Panc1 (cell line): ENCODE data around the gene DMRT2. TPM values are rescaled to one million over a fixed set of nuclear protein-coding genes. Genes with fewer than 3 reads are reported as not detected.

Experiments
- ATAC-seq: fragments of 200-7000 bp; cut with Tn5 transposase; 2 replicates; pipeline ENCODE4 v1.9.1; 2020; ENCODE audit warnings: mild to moderate bottlenecking, moderate library complexity
- BruUV-seq: library from RNA; stranded (reverse); fragments of 400-500 nt; replicated peaks from 2 replicates; lab custom pipeline; 2021; lab: Mats Ljungman, UMichigan
- CTCF ChIA-PET: fragments of 300-600 bp; sonication (Branson Sonifier 250); formaldehyde crosslinking; loops from one replicate; lab custom pipeline; 2022; ENCODE audit warnings: antibody characterized with exemption; lab: Charles Lee
- POLR2A ChIA-PET: fragments of 300-600 bp; sonication (Branson Sonifier 250); formaldehyde crosslinking; loops from one replicate; lab custom pipeline; 2022; ENCODE audit warnings: antibody characterized with exemption; lab: Charles Lee
- DNase-seq: peaks from one replicate; pipeline ENCODE4 v3.0.0-alpha.2; 2010; ENCODE audit warnings: low read depth, low spot score
- H3K27ac ChIP-seq: 2 replicates; pipeline ENCODE4 v1.5.1; 2011; ENCODE audit warnings: mild to moderate bottlenecking, low read length, inconsistent platforms
- H3K27me3 ChIP-seq: fragments of 200-500 bp; sonication (Bioruptor generic); 2 replicates; pipeline ENCODE4 v1.6.0; 2014; ENCODE audit warnings: low read length, inconsistent platforms; ENCODE audit not compliant: control insufficient read depth, insufficient read depth
- H3K36me3 ChIP-seq: fragments of 200-500 bp; sonication (Bioruptor generic); 2 replicates; pipeline ENCODE4 v1.5.1; 2014; ENCODE audit warnings: inconsistent platforms, mild to moderate bottlenecking, low read length, moderate library complexity; ENCODE audit not compliant: control insufficient read depth, insufficient read depth
- H3K4me1 ChIP-seq: 2 replicates; pipeline ENCODE4 v1.5.1; 2011; ENCODE audit warnings: inconsistent platforms, mild to moderate bottlenecking, low read length, moderate library complexity; ENCODE audit not compliant: control insufficient read depth, insufficient read depth
- H3K4me3 ChIP-seq, 2 experiments: 2 replicates each; pipeline ENCODE4 v1.5.1; 2011 to 2012; ENCODE audit warnings: low read depth in 2 of 2, low read length in 2 of 2, mild to moderate bottlenecking in 2 of 2, inconsistent platforms in 1 of 2, moderate library complexity in 1 of 2
- H3K9me3 ChIP-seq: fragments of 200-500 bp; sonication (Bioruptor generic); 2 replicates; pipeline ENCODE4 v1.5.1; 2014; ENCODE audit warnings: low read depth, mild to moderate bottlenecking, inconsistent platforms, low read length, moderate library complexity; ENCODE audit not compliant: control insufficient read depth, insufficient read depth
- POLR2AphosphoS5 ChIP-seq: IDR thresholded peaks from 2 replicates; pipeline ENCODE4 v1.6.1; 2012; ENCODE audit warnings: mild to moderate bottlenecking, low read depth, low read length, moderate library complexity
- REST ChIP-seq, 2 experiments: IDR thresholded peaks; 2 replicates each; pipeline ENCODE4 v1.6.1; 2011 to 2012; ENCODE audit warnings: low read depth in 2 of 2, control low read depth in 1 of 2, low read length in 1 of 2, mild to moderate bottlenecking in 1 of 2, moderate library complexity in 1 of 2; ENCODE audit not compliant: insufficient read depth in 1 of 2
- SIN3A ChIP-seq: IDR thresholded peaks from 2 replicates; pipeline ENCODE4 v1.6.1; 2012; ENCODE audit warnings: low read depth, mild to moderate bottlenecking, low read length, moderate library complexity, borderline replicate concordance; ENCODE audit not compliant: insufficient read depth
- TCF7L2 ChIP-seq: IDR thresholded peaks from 2 replicates; pipeline ENCODE4 v1.6.1; 2011; ENCODE audit warnings: mild to moderate bottlenecking, low read depth, low read length, inconsistent platforms
- in situ Hi-C: cut with HindIII; loops from 2 replicates; pipeline ENCODE4 v1.10.0; 2016; ENCODE audit warnings: low sequenced_read_pairs, low pct_unique_long_range_greater_than_20kb
- intact Hi-C: fragments of 100-400 bp; cut with micrococcal nuclease; formaldehyde crosslinking; loops from one replicate; pipeline ENCODE4 v1.10.0; 2022; ENCODE audit not compliant: unreplicated experiment
- total RNA-seq: library from RNA; stranded (reverse); gene quantifications from one replicate; pipeline ENCODE4 v1.2.1, GENCODE V29; 2021; ENCODE audit not compliant: unreplicated experiment
- TF ChIP-seq, protein P1 (sequence below): fragments of 450-650 bp; IDR thresholded peaks from 2 replicates; pipeline ENCODE4 v1.5.1; 2017; ENCODE audit warnings: mild to moderate bottlenecking

Gene DMRT2
- total RNA-seq, 1 experiment from 2014 or later = not detected

- POLR2A ChIA-PET = no interaction called here
- Histone ChIP-seq H3K4me1 (no peaks in the 10 kb centered on the region), H3K27ac (no peak overlapping the region), H3K36me3 (no peaks in the 10 kb centered on the region), H3K4me3 (no peak overlapping the region), H3K9me3 (no peaks in the 10 kb centered on the region), H3K27me3 (no peaks in the 10 kb centered on the region)
- intact Hi-C loops = no loop called here
- ATAC-seq = no peak
- TF ChIP-seq TCF7L2 (no peak), SIN3A (no peak), REST (IDR thresholded peaks at IDR 0.05; ENCODE audit: insufficient read depth in 1 of 2, low read depth in 2 of 2, low read length in 1 of 2) (no peak), POLR2AphosphoS5 (no peak)
- TF ChIP-seq, protein P1, sequence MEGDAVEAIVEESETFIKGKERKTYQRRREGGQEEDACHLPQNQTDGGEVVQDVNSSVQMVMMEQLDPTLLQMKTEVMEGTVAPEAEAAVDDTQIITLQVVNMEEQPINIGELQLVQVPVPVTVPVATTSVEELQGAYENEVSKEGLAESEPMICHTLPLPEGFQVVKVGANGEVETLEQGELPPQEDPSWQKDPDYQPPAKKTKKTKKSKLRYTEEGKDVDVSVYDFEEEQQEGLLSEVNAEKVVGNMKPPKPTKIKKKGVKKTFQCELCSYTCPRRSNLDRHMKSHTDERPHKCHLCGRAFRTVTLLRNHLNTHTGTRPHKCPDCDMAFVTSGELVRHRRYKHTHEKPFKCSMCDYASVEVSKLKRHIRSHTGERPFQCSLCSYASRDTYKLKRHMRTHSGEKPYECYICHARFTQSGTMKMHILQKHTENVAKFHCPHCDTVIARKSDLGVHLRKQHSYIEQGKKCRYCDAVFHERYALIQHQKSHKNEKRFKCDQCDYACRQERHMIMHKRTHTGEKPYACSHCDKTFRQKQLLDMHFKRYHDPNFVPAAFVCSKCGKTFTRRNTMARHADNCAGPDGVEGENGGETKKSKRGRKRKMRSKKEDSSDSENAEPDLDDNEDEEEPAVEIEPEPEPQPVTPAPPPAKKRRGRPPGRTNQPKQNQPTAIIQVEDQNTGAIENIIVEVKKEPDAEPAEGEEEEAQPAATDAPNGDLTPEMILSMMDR = no peak
- no TSS peak for BruUV-seq
- in situ Hi-C loops = no loop called here
- DNase-seq = no peak
- CTCF ChIA-PET = no interaction called here
These were observed 52.4 kb downstream of the DMRT2 start for GRCh38 chr9:1102642-1102970.

Other genes with a start within 250 kb of the DMRT2 start
- not detected for gene DMRT1, start 208.7 kb upstream of the DMRT2 start, total RNA-seq
- not detected for gene DMRT3, start 73.7 kb upstream of the DMRT2 start, total RNA-seq